Measurements from ENCODE around the gene PPP1R37. TPM values are rescaled to one million over a fixed set of nuclear protein-coding genes. Genes with fewer than 3 reads are reported as not detected.
"Not testable (repeated sequence)": the region's sequence is repeated elsewhere in the genome, so short reads cannot be mapped to it uniquely, and the experiment has no call there.

PPP1R37 gene
- total RNA-seq, 2 donors from 2014 or later: 21.7 to 22.9 TPM

DNA sequence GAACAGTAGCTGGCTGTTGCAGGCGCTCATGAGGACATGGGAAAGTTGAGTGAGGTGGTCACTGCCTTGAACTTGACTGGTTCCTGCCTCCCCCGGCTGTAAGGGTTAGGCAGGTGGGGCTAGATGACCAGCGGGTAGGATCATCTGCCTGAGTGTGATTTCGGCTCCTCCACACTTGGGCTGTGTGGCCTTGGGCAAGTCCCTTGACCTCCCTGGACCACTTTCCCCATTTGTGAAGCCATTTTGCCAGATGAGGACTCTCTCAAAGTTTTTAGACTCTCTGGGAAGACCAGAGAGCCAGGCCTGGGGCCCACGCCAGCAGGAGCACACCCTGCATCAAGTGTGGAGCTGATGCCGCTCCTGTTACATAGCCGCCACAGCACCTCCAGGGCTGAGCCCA lies 9.5 kb downstream of the PPP1R37 start:
- peaks cover 0 to 77% of the 10 kb centered on the region in 2 donors for H3K4me1 ChIP-seq
- DNase-seq (ENCODE audit: low spot score): no peak

DNA sequence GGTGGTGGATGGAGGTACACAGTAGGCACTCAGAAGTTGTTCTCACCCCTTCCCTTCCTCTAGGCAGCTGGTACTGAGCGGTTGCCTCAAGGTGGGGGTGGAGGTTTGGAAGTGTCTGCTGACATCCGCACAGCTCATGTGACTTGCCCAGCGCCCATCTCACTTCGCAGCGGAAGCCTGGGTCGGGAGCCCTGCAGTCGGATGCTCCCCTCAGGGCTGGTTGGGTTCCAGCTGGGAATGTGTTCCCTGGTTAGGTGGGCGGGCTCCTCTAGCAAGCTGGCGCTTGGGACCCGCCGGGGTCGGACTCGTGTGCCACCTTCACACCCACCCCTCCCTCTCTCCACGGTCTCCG lies 10.2 kb downstream of the PPP1R37 start:
- TF ChIP-seq, protein P1, sequence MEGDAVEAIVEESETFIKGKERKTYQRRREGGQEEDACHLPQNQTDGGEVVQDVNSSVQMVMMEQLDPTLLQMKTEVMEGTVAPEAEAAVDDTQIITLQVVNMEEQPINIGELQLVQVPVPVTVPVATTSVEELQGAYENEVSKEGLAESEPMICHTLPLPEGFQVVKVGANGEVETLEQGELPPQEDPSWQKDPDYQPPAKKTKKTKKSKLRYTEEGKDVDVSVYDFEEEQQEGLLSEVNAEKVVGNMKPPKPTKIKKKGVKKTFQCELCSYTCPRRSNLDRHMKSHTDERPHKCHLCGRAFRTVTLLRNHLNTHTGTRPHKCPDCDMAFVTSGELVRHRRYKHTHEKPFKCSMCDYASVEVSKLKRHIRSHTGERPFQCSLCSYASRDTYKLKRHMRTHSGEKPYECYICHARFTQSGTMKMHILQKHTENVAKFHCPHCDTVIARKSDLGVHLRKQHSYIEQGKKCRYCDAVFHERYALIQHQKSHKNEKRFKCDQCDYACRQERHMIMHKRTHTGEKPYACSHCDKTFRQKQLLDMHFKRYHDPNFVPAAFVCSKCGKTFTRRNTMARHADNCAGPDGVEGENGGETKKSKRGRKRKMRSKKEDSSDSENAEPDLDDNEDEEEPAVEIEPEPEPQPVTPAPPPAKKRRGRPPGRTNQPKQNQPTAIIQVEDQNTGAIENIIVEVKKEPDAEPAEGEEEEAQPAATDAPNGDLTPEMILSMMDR (IDR thresholded peaks at IDR 0.05): peak in 1 of 2 donors; percentile 5
- no peaks in the 10 kb centered on the region for H3K36me3 ChIP-seq
- DNase-seq (ENCODE audit: low spot score): no peak
- no peaks in the 10 kb centered on the region for H3K27me3 ChIP-seq
- peaks cover 0 to 70% of the 10 kb centered on the region in 2 donors for H3K4me1 ChIP-seq
- peak overlapping the region; percentile 11 to 76 for H3K27ac ChIP-seq
- no peaks in the 10 kb centered on the region for H3K9me3 ChIP-seq
- peak overlapping the region in 1 of 2 donors; percentile 36 for H3K4me3 ChIP-seq

More for the DNA sequence above, 9.5 kb downstream of the PPP1R37 start:
- Histone ChIP-seq H3K4me3 (no peak overlapping the region), H3K27me3 (no peaks in the 10 kb centered on the region), H3K9me3 (no peaks in the 10 kb centered on the region), H3K36me3 (no peaks in the 10 kb centered on the region), H3K27ac (peak overlapping the region in 1 of 2 donors; percentile 76)
- TF ChIP-seq, protein P1 (IDR thresholded peaks at IDR 0.05): no peak

DNA sequence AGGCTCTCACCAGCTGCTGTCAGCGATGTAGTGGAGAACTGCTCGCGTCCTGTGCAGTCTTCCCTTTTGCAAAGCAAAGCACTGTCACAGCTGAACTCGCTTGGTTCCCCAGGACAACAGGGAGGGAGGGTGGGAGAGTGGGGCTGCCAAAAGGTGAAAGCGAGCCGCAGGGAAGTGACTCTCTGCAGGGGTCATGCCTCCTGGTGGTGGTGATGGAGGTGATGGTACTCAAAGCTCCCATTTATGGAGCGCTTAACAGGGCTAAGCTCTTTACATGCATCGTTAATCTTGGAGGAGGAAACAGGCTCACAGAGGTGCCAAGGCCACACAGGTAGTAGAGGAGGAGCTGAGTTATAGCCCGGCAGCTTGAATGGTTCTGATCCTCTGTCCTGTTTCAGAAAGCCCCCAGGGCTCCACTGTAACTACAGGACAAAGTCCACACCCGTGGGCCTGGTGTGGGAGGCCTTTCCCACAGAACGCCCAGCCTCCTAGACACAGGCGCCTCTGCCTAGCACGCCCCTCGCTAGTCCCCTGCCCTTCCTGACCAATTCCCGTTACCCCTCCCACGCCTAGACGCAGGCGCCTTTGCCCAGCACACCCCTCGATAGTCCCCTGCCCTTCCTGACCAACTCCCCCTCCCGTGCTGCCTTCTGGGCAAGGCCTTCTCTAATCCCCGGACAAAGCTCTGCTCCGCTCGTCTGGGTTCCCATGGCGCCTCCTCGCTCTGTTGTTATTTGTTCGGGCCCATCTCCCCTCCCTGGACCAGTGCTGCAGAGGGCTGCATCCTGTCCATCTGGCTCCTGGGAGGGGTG lies 10.7 kb downstream of the PPP1R37 start:
- no peaks in the 10 kb centered on the region for H3K36me3 ChIP-seq
- TF ChIP-seq, protein P1 (IDR thresholded peaks at IDR 0.05): no peak
- H3K4me3 ChIP-seq: peak overlapping the region in 1 of 2 donors; percentile 36
- DNase-seq (ENCODE audit: low spot score): no peak
- no peaks in the 10 kb centered on the region for H3K9me3 ChIP-seq
- no peaks in the 10 kb centered on the region for H3K27me3 ChIP-seq
- H3K27ac ChIP-seq: peak overlapping the region; percentile 11 to 76
- peaks cover 0 to 64% of the 10 kb centered on the region in 2 donors for H3K4me1 ChIP-seq

DNA sequence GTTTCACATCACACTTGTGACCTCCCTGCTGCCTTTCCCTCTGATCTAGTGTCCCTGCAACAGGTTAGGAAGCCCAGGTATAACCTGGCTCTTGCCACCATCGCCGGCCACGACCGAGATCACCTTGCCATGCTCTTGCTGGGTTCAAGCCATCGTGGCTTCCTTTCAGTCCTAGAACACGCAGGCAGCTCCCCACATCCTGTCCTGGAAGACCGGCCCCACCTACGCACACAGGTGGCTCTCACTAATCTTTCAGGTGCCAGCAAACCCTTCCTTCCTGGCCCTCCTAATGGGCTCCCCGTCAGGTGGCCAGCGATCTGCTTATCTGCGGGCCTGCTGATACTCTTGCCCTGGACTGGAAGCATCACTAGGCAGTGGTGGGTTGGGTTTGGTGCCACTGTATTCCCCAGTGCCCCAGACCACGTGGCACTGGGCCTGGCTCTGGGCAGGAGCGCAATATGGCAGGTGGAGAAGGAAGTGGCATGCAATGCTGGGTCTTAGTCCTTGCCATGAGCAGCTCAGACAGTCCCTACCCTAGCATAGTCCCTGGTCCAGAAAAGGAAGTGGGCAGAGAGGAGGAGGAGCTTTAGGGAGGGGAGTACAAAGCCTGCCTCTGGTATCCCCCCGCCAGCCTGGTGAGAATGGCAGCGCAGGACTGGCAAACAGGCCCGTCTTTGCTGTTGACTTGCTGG lies 11.8 kb downstream of the PPP1R37 start:
- Histone ChIP-seq H3K27me3 (no peaks in the 10 kb centered on the region), H3K4me1 (peaks cover 0 to 53% of the 10 kb centered on the region in 2 donors), H3K4me3 (no peak overlapping the region), H3K36me3 (no peaks in the 10 kb centered on the region), H3K9me3 (no peaks in the 10 kb centered on the region), H3K27ac (no peak overlapping the region)
- TF ChIP-seq, protein P1 (IDR thresholded peaks at IDR 0.05): no peak
- no peak for DNase-seq (ENCODE audit: low spot score)

DNA sequence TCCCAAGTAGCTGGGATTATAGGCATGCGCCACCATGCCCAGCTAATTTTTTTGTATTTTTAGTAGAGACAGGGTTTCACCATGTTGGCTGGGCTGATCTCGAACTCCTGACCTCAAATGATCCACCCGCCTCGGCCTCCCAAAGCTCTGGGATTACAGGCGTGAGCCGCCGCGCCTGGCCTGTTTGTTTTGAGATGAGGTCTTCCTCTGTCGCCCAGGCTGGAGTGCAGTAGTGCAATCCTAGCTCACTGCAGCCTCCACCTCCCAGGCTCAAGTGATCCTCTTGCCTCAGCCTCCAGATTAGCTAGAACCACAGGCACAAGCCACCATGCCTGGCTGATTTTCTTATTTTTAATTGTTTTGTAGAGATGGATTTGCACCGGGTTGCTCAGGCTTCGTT lies 13.4 kb downstream of the PPP1R37 start:
- peaks cover 0 to 43% of the 10 kb centered on the region in 2 donors for H3K4me1 ChIP-seq
- H3K9me3 ChIP-seq; H3K4me3 ChIP-seq; H3K27me3 ChIP-seq; H3K27ac ChIP-seq; H3K36me3 ChIP-seq; DNase-seq (ENCODE audit: low spot score): not testable (repeated sequence)

DNA sequence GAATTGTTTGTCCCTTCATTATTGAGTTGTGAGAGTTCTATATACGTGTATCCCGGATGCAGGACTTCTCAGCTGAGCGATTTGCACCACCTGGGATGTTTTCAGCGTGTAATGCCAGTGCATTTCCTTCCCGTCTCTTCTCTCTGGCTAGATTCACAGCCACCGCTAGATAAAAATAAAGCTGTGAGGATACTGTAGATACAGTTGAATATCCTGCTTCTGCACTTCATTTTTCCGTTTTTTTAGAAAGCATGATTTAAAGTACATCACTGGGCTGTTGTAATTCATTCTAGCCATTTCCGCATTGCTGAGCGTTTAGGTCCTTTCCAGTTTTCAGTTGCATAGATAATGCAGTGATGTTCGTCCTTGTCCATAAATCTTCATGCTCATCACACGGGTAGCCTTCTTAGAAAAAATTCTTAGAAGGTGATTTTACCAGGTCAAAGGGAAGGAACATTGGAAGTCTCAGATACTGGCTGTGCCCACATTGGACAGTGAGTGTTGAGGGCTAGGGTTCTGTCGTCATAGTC lies 14.7 kb downstream of the PPP1R37 start:
- TF ChIP-seq, protein P1 (IDR thresholded peaks at IDR 0.05): no peak
- H3K4me3 ChIP-seq: no peak overlapping the region
- peaks cover 0 to 29% of the 10 kb centered on the region in 2 donors for H3K4me1 ChIP-seq
- H3K36me3 ChIP-seq: no peaks in the 10 kb centered on the region
- no peaks in the 10 kb centered on the region for H3K9me3 ChIP-seq
- H3K27me3 ChIP-seq: no peaks in the 10 kb centered on the region
- no peak overlapping the region for H3K27ac ChIP-seq
- no peak for DNase-seq (ENCODE audit: low spot score)

Data from right atrium auricular region (tissue), 2 donors.